ENCODE data around the gene SH3RF2. TPM values are rescaled to one million over a fixed set of nuclear protein-coding genes. Genes with fewer than 3 reads are reported as not detected.
"Not testable (repeated sequence)": the region's sequence is repeated elsewhere in the genome, so short reads cannot be mapped to it uniquely, and the experiment has no call there.

SH3RF2 gene
- total RNA-seq, 4 donors from 2014 or later = 129 to 334 (median 160) TPM

GRCh38 chr5:145988993-145989392, 52.6 kb downstream of the SH3RF2 start:
- H3K9me3 ChIP-seq = no peaks in the 10 kb centered on the region
- H3K27me3 ChIP-seq = no peaks in the 10 kb centered on the region
- H3K27ac ChIP-seq = no peak overlapping the region
- H3K36me3 ChIP-seq = no peaks in the 10 kb centered on the region
- H3K4me1 ChIP-seq = peaks cover 6% of the 10 kb centered on the region
- H3K4me3 ChIP-seq = no peak overlapping the region
- WGBS = 78% methylated on average over 2 of the region's 2 CpGs
- TF ChIP-seq CTCF (IDR thresholded peaks at IDR 0.05) = no peak
- no peak for DNase-seq (ENCODE audit: low spot score in 2 of 2)

GRCh38 chr5:145989428-145989827, 53.0 kb downstream of the SH3RF2 start:
- Histone ChIP-seq H3K27ac (no peak overlapping the region), H3K4me1 (peaks cover 1% of the 10 kb centered on the region), H3K9me3 (no peaks in the 10 kb centered on the region), H3K4me3 (no peak overlapping the region), H3K36me3 (no peaks in the 10 kb centered on the region), H3K27me3 (no peaks in the 10 kb centered on the region)
- DNase-seq (ENCODE audit: low spot score in 2 of 2) = no peak
- TF ChIP-seq POLR2AphosphoS5 (IDR thresholded peaks at IDR 0.05) (no peak), EP300 (IDR thresholded peaks at IDR 0.05) (no peak), CTCF (IDR thresholded peaks at IDR 0.05) (no peak), POLR2A (IDR thresholded peaks at IDR 0.05) (no peak)
- 95% methylated on average over 2 of the region's 2 CpGs for WGBS

GRCh38 chr5:145990170-145990569, 53.8 kb downstream of the SH3RF2 start:
- H3K9me3 ChIP-seq = no peaks in the 10 kb centered on the region
- no peak for DNase-seq (ENCODE audit: low spot score in 2 of 2)
- H3K27ac ChIP-seq = no peak overlapping the region
- no peaks in the 10 kb centered on the region for H3K4me1 ChIP-seq
- H3K27me3 ChIP-seq = no peaks in the 10 kb centered on the region
- WGBS = 84% methylated on average over 2 of the region's 2 CpGs
- H3K36me3 ChIP-seq = no peaks in the 10 kb centered on the region
- TF ChIP-seq EP300 (IDR thresholded peaks at IDR 0.05) = no peak
- TF ChIP-seq CTCF (IDR thresholded peaks at IDR 0.05) = no peak
- no peak overlapping the region for H3K4me3 ChIP-seq

- TF ChIP-seq POLR2A (IDR thresholded peaks at IDR 0.05) = no peak
- TF ChIP-seq EP300 (IDR thresholded peaks at IDR 0.05) = no peak
- TF ChIP-seq POLR2AphosphoS5 (IDR thresholded peaks at IDR 0.05) = no peak
- TF ChIP-seq CTCF (IDR thresholded peaks at IDR 0.05) = no peak
- no peaks in the 10 kb centered on the region for H3K9me3 ChIP-seq
- no peak overlapping the region for H3K27ac ChIP-seq
- H3K4me1 ChIP-seq = no peaks in the 10 kb centered on the region
- DNase-seq (ENCODE audit: low spot score in 2 of 2) = no peak
- H3K36me3 ChIP-seq = no peaks in the 10 kb centered on the region
- no peaks in the 10 kb centered on the region for H3K27me3 ChIP-seq
- WGBS = 56% methylated on average over 3 of the region's 3 CpGs
- H3K4me3 ChIP-seq = no peak overlapping the region
Measured at GRCh38 chr5:145991044-145991575, 54.7 kb downstream of the SH3RF2 start.

- H3K27me3 ChIP-seq; DNase-seq (ENCODE audit: low spot score in 2 of 2); H3K27ac ChIP-seq; H3K4me3 ChIP-seq; H3K4me1 ChIP-seq; H3K36me3 ChIP-seq; H3K9me3 ChIP-seq: not testable (repeated sequence)
- 95% methylated on average over 4 of the region's 4 CpGs for WGBS
Measured at GRCh38 chr5:145993538-145993937, 57.2 kb downstream of the SH3RF2 start.

- Histone ChIP-seq H3K4me1 (no peaks in the 10 kb centered on the region), H3K27ac (no peak overlapping the region), H3K36me3 (no peaks in the 10 kb centered on the region), H3K27me3 (no peaks in the 10 kb centered on the region), H3K4me3 (no peak overlapping the region), H3K9me3 (no peaks in the 10 kb centered on the region)
- 33% methylated on average over 6 of the region's 6 CpGs for WGBS
- TF ChIP-seq POLR2A (IDR thresholded peaks at IDR 0.05) (no peak), POLR2AphosphoS5 (IDR thresholded peaks at IDR 0.05) (no peak), CTCF (IDR thresholded peaks at IDR 0.05) (no peak), EP300 (IDR thresholded peaks at IDR 0.05) (no peak)
- no peak for DNase-seq (ENCODE audit: low spot score in 2 of 2)
Measured at GRCh38 chr5:145996135-145996534, 59.8 kb downstream of the SH3RF2 start.

Data from suprapubic skin (tissue), 4 donors.